ENCODE data around the gene RHBDD1. TPM values are rescaled to one million over a fixed set of nuclear protein-coding genes. Genes with fewer than 3 reads are reported as not detected.

The RHBDD1 gene
- total RNA-seq, 2 donors from 2014 or later, result 35.2 to 46.2 TPM

DNA sequence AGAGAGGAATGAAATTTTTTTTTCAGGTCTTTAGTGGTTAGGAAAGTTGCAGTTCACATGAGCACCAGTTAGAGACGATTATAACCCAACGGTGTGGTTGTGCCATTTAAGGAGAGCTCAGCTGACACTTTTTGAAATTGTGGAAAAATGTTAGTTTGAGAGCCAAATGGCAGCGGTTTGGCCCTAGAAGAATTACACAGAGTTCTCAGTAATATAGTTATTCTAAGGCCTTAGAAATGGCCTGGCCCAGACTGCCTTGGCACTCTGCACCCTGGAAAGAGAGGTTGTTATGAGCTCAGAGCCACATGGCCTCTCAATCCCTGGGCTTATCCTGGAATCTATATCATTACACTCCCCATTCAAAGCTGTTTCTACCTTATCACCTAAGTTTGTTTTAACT, 117.4 kb downstream of the RHBDD1 start:
- TF ChIP-seq, protein P1, sequence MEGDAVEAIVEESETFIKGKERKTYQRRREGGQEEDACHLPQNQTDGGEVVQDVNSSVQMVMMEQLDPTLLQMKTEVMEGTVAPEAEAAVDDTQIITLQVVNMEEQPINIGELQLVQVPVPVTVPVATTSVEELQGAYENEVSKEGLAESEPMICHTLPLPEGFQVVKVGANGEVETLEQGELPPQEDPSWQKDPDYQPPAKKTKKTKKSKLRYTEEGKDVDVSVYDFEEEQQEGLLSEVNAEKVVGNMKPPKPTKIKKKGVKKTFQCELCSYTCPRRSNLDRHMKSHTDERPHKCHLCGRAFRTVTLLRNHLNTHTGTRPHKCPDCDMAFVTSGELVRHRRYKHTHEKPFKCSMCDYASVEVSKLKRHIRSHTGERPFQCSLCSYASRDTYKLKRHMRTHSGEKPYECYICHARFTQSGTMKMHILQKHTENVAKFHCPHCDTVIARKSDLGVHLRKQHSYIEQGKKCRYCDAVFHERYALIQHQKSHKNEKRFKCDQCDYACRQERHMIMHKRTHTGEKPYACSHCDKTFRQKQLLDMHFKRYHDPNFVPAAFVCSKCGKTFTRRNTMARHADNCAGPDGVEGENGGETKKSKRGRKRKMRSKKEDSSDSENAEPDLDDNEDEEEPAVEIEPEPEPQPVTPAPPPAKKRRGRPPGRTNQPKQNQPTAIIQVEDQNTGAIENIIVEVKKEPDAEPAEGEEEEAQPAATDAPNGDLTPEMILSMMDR (conservative IDR thresholded peaks at IDR 0.05), result no peak
- Mint-ChIP-seq H3K36me3 (ENCODE audit: low read depth) (no peaks in the 10 kb centered on the region), H3K9me3 (peaks cover 5% of the 10 kb centered on the region), H3K4me1 (peaks cover 6% of the 10 kb centered on the region), H3K27ac (no peak overlapping the region), H3K4me3 (no peak overlapping the region), H3K27me3 (ENCODE audit: insufficient read depth) (no peaks in the 10 kb centered on the region)
- Histone ChIP-seq H3K36me3 (ENCODE audit: control insufficient read depth, insufficient read depth, low read length) (no peaks in the 10 kb centered on the region), H3K9ac (ENCODE audit: extremely low read depth, low read length, poor library complexity, severe bottlenecking) (no peak overlapping the region), H3K27me3 (ENCODE audit: control insufficient read depth, insufficient read depth, low read length, poor library complexity, severe bottlenecking) (no peaks in the 10 kb centered on the region), H3K9me3 (ENCODE audit: control insufficient read depth, low read length) (peaks cover 8% of the 10 kb centered on the region), H3K4me1 (ENCODE audit: control insufficient read depth, insufficient read depth, low read length) (no peaks in the 10 kb centered on the region), H3K4me3 (ENCODE audit: low read length) (no peak overlapping the region), H3K27ac (ENCODE audit: low read depth, low read length) (no peak overlapping the region)
- WGBS, 2 experiments (ENCODE audit: insufficient coverage in 1 of 2, insufficient read length in 1 of 2), result 91 to 100% methylated on average over 3 of the region's 3 CpGs
- no peak for DNase-seq

DNA sequence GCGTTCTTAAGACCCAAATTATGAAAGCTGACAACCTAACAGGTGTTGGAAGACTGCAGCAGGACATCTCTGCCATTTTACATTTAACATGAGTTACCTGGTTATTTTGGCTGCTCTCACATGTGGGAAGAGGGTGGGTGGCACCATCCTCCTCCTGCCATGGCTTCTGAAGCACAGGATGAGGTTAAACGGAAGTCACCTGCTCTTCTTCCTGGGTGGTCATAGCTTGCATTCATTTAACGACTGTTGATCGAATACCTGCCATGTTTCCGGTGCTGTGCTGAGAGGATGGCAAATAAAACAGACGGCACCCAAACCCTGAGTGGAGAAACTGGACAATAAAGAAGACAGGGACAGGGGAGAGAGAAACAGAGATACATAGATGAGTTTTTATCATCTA, 118.0 kb downstream of the RHBDD1 start:
- no peaks in the 10 kb centered on the region for H3K36me3 Mint-ChIP-seq (ENCODE audit: low read depth)
- H3K27me3 ChIP-seq (ENCODE audit: control insufficient read depth, insufficient read depth, low read length, poor library complexity, severe bottlenecking), result no peaks in the 10 kb centered on the region
- no peaks in the 10 kb centered on the region for H3K27me3 Mint-ChIP-seq (ENCODE audit: insufficient read depth)
- WGBS, 2 experiments (ENCODE audit: insufficient coverage in 1 of 2, insufficient read length in 1 of 2), result 80 to 96% methylated on average over 1 to 6 of the region's 6 CpGs
- H3K36me3 ChIP-seq (ENCODE audit: control insufficient read depth, insufficient read depth, low read length), result no peaks in the 10 kb centered on the region
- H3K9me3 Mint-ChIP-seq, result peaks cover 8% of the 10 kb centered on the region
- DNase-seq, result no peak
- H3K27ac ChIP-seq (ENCODE audit: low read depth, low read length), result no peak overlapping the region
- peaks cover 12% of the 10 kb centered on the region for H3K9me3 ChIP-seq (ENCODE audit: control insufficient read depth, low read length)
- H3K4me1 Mint-ChIP-seq, result peaks cover 6% of the 10 kb centered on the region
- TF ChIP-seq, protein P1 (conservative IDR thresholded peaks at IDR 0.05), result no peak
- no peak overlapping the region for H3K27ac Mint-ChIP-seq
- H3K4me3 ChIP-seq (ENCODE audit: low read length), result no peak overlapping the region
- H3K9ac ChIP-seq (ENCODE audit: extremely low read depth, low read length, poor library complexity, severe bottlenecking), result no peak overlapping the region
- H3K4me3 Mint-ChIP-seq, result no peak overlapping the region
- no peaks in the 10 kb centered on the region for H3K4me1 ChIP-seq (ENCODE audit: control insufficient read depth, insufficient read depth, low read length)

DNA sequence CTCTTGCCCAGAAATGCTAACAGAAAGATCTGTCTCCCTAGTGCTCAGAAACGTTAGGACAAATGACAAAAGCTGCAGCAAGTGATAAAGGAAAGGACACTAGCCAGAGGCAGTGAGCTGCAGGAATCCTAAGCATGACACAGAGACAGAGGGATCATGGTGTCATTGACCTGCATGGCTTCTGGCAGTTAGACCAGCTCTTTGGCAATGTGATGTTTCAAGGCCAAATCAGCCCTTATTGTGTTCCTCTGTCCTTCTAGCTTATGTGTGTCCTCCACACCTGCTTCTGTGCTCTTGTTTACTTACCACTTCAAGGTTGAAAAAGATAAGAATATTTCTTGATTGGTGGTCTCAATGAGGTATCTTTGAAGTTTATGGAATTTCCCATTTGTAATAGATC, 120.8 kb downstream of the RHBDD1 start:
- Mint-ChIP-seq H3K36me3 (ENCODE audit: low read depth) (peaks cover 4% of the 10 kb centered on the region), H3K27me3 (ENCODE audit: insufficient read depth) (no peaks in the 10 kb centered on the region), H3K27ac (no peak overlapping the region), H3K9me3 (peaks cover 20% of the 10 kb centered on the region), H3K4me1 (peaks cover 6% of the 10 kb centered on the region), H3K4me3 (no peak overlapping the region)
- no peak for DNase-seq
- H3K36me3 ChIP-seq (ENCODE audit: control insufficient read depth, insufficient read depth, low read length), result no peaks in the 10 kb centered on the region
- no peaks in the 10 kb centered on the region for H3K27me3 ChIP-seq (ENCODE audit: control insufficient read depth, insufficient read depth, low read length, poor library complexity, severe bottlenecking)
- H3K27ac ChIP-seq (ENCODE audit: low read depth, low read length), result no peak overlapping the region
- H3K4me1 ChIP-seq (ENCODE audit: control insufficient read depth, insufficient read depth, low read length), result no peaks in the 10 kb centered on the region
- 69% methylated on average over 1 of the region's 1 CpG; no CpG with 5 or more reads in 1 of the 2 experiments for WGBS, 2 experiments (ENCODE audit: insufficient coverage in 1 of 2, insufficient read length in 1 of 2)
- no peak overlapping the region for H3K4me3 ChIP-seq (ENCODE audit: low read length)
- H3K9me3 ChIP-seq (ENCODE audit: control insufficient read depth, low read length), result peaks cover 21% of the 10 kb centered on the region
- TF ChIP-seq, protein P1 (conservative IDR thresholded peaks at IDR 0.05), result no peak
- no peak overlapping the region for H3K9ac ChIP-seq (ENCODE audit: extremely low read depth, low read length, poor library complexity, severe bottlenecking)

Measured in endodermal cell (in vitro differentiated cells).